ENCODE results near the gene RNF38. TPM values are rescaled to one million over a fixed set of nuclear protein-coding genes. Genes with fewer than 3 reads are reported as not detected.

The RNF38 gene
- total and polyA plus RNA-seq, 2 experiments from 2014 or later: 8.7 to 23.7 TPM

- no peak for DNase-seq (ENCODE audit: low spot score)
- Histone ChIP-seq H4K20me1 (ENCODE audit: insufficient read depth, poor library complexity, severe bottlenecking) (no peaks in the 10 kb centered on the region), H2AFZ (no peak overlapping the region), H3K4me1 (ENCODE audit: insufficient read depth) (peaks cover 4% of the 10 kb centered on the region), H3K27me3 (no peaks in the 10 kb centered on the region), H3K9me2 (replicated peaks; ENCODE audit: insufficient read depth) (no peaks in the 10 kb centered on the region), H3K27ac (no peak overlapping the region), H3K4me3 (no peak overlapping the region), H3K79me2 (no peaks in the 10 kb centered on the region), H3K36me3 (replicated peaks; ENCODE audit: insufficient read depth, low read depth) (no peaks in the 10 kb centered on the region), H3K4me2 (no peak overlapping the region), H3K9me3 (ENCODE audit: low read depth) (no peaks in the 10 kb centered on the region)
- no peak for TF ChIP-seq EZH2phosphoT487 (IDR thresholded peaks at IDR 0.05; ENCODE audit: low read depth, severe bottlenecking, unreplicated experiment)
- no peak for TF ChIP-seq CTCF (IDR thresholded peaks at IDR 0.05; ENCODE audit: poor library complexity)
- no peak for TF ChIP-seq EZH2 (IDR thresholded peaks at IDR 0.05; ENCODE audit: borderline replicate concordance)
- 95% methylated on average over 3 of the region's 3 CpGs for WGBS (ENCODE audit: low lambda C conversion rate, missing lambda C conversion rate)
These were observed 110.1 kb downstream of the RNF38 start for GRCh38 chr9:36289836-36290435.

- Histone ChIP-seq H3K79me2 (no peaks in the 10 kb centered on the region), H3K27ac (no peak overlapping the region), H3K9me2 (replicated peaks; ENCODE audit: insufficient read depth) (no peaks in the 10 kb centered on the region), H3K4me2 (no peak overlapping the region), H3K36me3 (replicated peaks; ENCODE audit: insufficient read depth, low read depth) (no peaks in the 10 kb centered on the region), H3K4me3 (no peak overlapping the region), H2AFZ (no peak overlapping the region), H4K20me1 (ENCODE audit: insufficient read depth, poor library complexity, severe bottlenecking) (no peaks in the 10 kb centered on the region), H3K9me3 (ENCODE audit: low read depth) (no peaks in the 10 kb centered on the region), H3K4me1 (ENCODE audit: insufficient read depth) (peaks cover 4% of the 10 kb centered on the region), H3K27me3 (no peaks in the 10 kb centered on the region)
- no peak for TF ChIP-seq EZH2phosphoT487 (IDR thresholded peaks at IDR 0.05; ENCODE audit: low read depth, severe bottlenecking, unreplicated experiment)
- TF ChIP-seq EZH2 (IDR thresholded peaks at IDR 0.05; ENCODE audit: borderline replicate concordance): no peak
- no peak for TF ChIP-seq CTCF (IDR thresholded peaks at IDR 0.05; ENCODE audit: poor library complexity)
- no peak for DNase-seq (ENCODE audit: low spot score)
- WGBS (ENCODE audit: low lambda C conversion rate, missing lambda C conversion rate): 80% methylated on average over 3 of the region's 3 CpGs
These were observed 112.0 kb downstream of the RNF38 start for GRCh38 chr9:36288070-36288469.

Other genes with a start within 250 kb of the RNF38 start
- gene CCIN, start 230.9 kb downstream of the RNF38 start, total RNA-seq: not detected in 2 replicates
- 0.23 TPM in 1 of 2 replicates, not detected in the other for gene CCIN, start 230.9 kb downstream of the RNF38 start, polyA plus RNA-seq
- 317 and 339 TPM in 2 replicates for gene CLTA, start 209.3 kb downstream of the RNF38 start, total RNA-seq
- 283 and 313 TPM in 2 replicates for gene CLTA, start 209.3 kb downstream of the RNF38 start, polyA plus RNA-seq
- gene GNE, start 141.8 kb downstream of the RNF38 start, total RNA-seq: 14.9 and 17.5 TPM in 2 replicates
- 3.8 and 6.5 TPM in 2 replicates for gene GNE, start 141.8 kb downstream of the RNF38 start, polyA plus RNA-seq
- gene MELK, start 172.6 kb upstream of the RNF38 start, total RNA-seq: 11.0 and 12.5 TPM in 2 replicates
- 6.9 and 11.0 TPM in 2 replicates for gene MELK, start 172.6 kb upstream of the RNF38 start, polyA plus RNA-seq

Measured in hepatocyte (in vitro differentiated cells).